ENCODE results near the gene DGKQ.

The DGKQ gene

DNA sequence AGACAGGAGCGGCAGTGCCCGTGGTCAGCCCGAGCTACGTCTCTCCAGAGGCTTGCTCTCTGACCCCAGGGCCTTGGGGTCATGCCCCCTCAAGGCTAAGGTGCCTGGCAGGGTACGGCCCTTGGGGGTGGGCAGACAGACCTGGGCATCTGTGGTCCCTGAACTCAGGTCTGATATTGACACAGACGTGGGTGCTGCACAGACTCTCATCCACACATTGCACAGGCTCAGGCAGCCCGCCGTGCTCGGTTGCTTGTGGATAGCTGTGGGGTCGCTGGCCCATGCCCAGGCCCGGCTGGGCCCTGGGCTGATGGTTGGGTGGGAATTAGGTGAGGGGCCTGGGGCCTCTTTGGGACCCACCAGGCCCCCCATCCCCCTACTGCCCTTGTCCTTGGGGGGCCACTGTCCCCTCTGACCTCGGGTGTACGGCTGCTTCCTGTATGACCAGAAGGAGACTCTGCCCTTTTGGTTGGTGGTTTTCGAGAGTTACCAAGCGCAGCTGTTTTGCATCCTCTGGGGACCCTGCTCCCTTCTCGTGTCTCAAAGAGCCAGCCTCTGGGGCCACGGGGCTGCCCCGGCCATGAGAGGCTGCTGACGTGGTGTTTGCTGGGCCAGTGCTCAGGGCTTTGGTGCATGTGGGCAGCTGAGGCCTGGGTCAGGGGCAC, 48.1 kb upstream of the DGKQ start:
- Histone ChIP-seq H3F3A (ENCODE audit: insufficient read depth, low read length) (no peaks in the 10 kb centered on the region), H3K4me1 (ENCODE audit: low read length) (no peaks in the 10 kb centered on the region), H3K36me3 (replicated peaks; ENCODE audit: insufficient read depth, low read length) (no peaks in the 10 kb centered on the region), H2AFZ (ENCODE audit: low read length) (no peak overlapping the region), H3K79me2 (ENCODE audit: low read length) (no peaks in the 10 kb centered on the region), H3K9me2 (replicated peaks; ENCODE audit: insufficient read depth, low read length) (no peaks in the 10 kb centered on the region), H4K20me1 (ENCODE audit: insufficient read depth, low read length) (no peaks in the 10 kb centered on the region), H3K9me3 (replicated peaks; ENCODE audit: insufficient read depth, low read length) (no peaks in the 10 kb centered on the region), H3K9ac (ENCODE audit: low read length) (no peak overlapping the region), H3K4me3 (ENCODE audit: low read length) (no peak overlapping the region), H3K4me2 (ENCODE audit: low read depth, low read length) (no peak overlapping the region), H3K27ac (ENCODE audit: low read length) (no peak overlapping the region), H3K27me3 (replicated peaks; ENCODE audit: insufficient read depth, low read length) (no peaks in the 10 kb centered on the region)
- no peak for DNase-seq
- TF ChIP-seq EZH2phosphoT487 (IDR thresholded peaks at IDR 0.05; ENCODE audit: low read length) (no peak), EZH2 (optimal IDR thresholded peaks at IDR 0.05; ENCODE audit: low read depth, low read length) (no peak)
- TF ChIP-seq, protein P1, sequence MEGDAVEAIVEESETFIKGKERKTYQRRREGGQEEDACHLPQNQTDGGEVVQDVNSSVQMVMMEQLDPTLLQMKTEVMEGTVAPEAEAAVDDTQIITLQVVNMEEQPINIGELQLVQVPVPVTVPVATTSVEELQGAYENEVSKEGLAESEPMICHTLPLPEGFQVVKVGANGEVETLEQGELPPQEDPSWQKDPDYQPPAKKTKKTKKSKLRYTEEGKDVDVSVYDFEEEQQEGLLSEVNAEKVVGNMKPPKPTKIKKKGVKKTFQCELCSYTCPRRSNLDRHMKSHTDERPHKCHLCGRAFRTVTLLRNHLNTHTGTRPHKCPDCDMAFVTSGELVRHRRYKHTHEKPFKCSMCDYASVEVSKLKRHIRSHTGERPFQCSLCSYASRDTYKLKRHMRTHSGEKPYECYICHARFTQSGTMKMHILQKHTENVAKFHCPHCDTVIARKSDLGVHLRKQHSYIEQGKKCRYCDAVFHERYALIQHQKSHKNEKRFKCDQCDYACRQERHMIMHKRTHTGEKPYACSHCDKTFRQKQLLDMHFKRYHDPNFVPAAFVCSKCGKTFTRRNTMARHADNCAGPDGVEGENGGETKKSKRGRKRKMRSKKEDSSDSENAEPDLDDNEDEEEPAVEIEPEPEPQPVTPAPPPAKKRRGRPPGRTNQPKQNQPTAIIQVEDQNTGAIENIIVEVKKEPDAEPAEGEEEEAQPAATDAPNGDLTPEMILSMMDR (IDR thresholded peaks at IDR 0.05; ENCODE audit: low read length) = no peak

DNA sequence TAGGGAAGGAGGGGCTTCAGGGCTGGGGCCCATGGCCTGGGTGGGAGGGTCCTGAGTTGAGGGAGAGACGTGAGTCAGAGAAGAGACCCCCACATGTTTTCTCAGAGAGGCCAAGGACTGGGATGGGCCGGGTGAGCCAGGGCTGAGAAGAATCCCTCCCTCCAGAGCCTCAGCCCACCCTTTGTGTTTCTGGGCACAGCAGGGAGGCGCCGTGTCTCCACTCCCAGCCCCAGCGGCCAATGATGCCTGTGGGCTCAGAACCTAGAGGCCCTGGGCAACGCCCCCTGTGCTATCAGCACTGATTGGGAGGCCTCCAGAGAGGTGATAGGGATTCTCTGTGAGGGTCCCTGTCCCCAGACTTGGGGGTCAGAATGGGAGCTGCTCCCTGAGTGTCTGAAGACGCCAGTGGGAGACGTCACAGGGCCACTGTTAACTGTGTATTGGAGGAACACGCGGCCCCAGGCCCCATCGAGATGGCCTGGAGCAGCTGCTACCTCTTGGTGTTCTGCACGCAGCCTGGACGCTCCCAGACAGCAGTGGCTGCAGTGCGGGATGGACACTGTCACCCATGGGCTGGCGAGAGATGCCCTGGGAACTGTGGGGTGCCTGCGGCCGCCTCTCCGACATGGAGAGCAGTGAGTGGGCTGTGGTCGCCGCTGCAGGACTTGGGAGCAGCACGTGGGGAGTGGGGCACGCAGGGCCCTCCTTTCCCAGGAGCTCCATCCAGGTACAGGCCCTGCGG, 46.5 kb upstream of the DGKQ start:
- TF ChIP-seq, protein P1 (IDR thresholded peaks at IDR 0.05; ENCODE audit: low read length) = no peak
- no peak for TF ChIP-seq EZH2phosphoT487 (IDR thresholded peaks at IDR 0.05; ENCODE audit: low read length)
- TF ChIP-seq EZH2 (optimal IDR thresholded peaks at IDR 0.05; ENCODE audit: low read depth, low read length) = no peak
- H3K27me3 ChIP-seq (replicated peaks; ENCODE audit: insufficient read depth, low read length) = no peaks in the 10 kb centered on the region
- H4K20me1 ChIP-seq (ENCODE audit: insufficient read depth, low read length) = no peaks in the 10 kb centered on the region
- no peaks in the 10 kb centered on the region for H3F3A ChIP-seq (ENCODE audit: insufficient read depth, low read length)
- H3K9me2 ChIP-seq (replicated peaks; ENCODE audit: insufficient read depth, low read length) = no peaks in the 10 kb centered on the region
- H3K4me2 ChIP-seq (ENCODE audit: low read depth, low read length) = no peak overlapping the region
- H3K4me1 ChIP-seq (ENCODE audit: low read length) = no peaks in the 10 kb centered on the region
- no peak overlapping the region for H3K9ac ChIP-seq (ENCODE audit: low read length)
- no peaks in the 10 kb centered on the region for H3K36me3 ChIP-seq (replicated peaks; ENCODE audit: insufficient read depth, low read length)
- DNase-seq = no peak
- no peaks in the 10 kb centered on the region for H3K79me2 ChIP-seq (ENCODE audit: low read length)
- H3K27ac ChIP-seq (ENCODE audit: low read length) = no peak overlapping the region
- no peak overlapping the region for H2AFZ ChIP-seq (ENCODE audit: low read length)
- no peak overlapping the region for H3K4me3 ChIP-seq (ENCODE audit: low read length)
- H3K9me3 ChIP-seq (replicated peaks; ENCODE audit: insufficient read depth, low read length) = no peaks in the 10 kb centered on the region

DNA sequence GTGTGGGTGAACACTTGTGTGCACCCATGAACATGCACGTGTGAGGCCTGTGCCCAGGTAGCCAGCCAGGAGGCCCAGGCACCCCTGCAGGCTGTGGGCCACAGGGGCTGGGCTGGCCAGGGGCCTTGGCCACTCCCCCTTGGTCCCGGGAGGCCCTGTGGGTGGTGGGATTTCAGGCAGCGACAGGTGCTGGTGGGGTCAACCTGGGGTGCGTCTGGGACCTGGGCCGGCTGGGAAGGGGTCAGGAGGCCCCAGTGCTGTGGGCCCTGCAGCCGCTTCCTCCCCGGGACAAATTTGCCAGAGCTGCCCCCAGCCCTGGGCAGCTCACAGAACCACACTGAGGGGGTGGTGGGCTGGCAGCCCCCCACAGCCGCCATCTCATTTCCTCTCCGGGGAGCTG, 46.0 kb upstream of the DGKQ start:
- no peaks in the 10 kb centered on the region for H3K36me3 ChIP-seq (replicated peaks; ENCODE audit: insufficient read depth, low read length)
- no peak overlapping the region for H3K4me2 ChIP-seq (ENCODE audit: low read depth, low read length)
- no peaks in the 10 kb centered on the region for H3K9me3 ChIP-seq (replicated peaks; ENCODE audit: insufficient read depth, low read length)
- no peaks in the 10 kb centered on the region for H3K9me2 ChIP-seq (replicated peaks; ENCODE audit: insufficient read depth, low read length)
- no peaks in the 10 kb centered on the region for H3F3A ChIP-seq (ENCODE audit: insufficient read depth, low read length)
- H2AFZ ChIP-seq (ENCODE audit: low read length) = no peak overlapping the region
- no peak overlapping the region for H3K27ac ChIP-seq (ENCODE audit: low read length)
- TF ChIP-seq EZH2phosphoT487 (IDR thresholded peaks at IDR 0.05; ENCODE audit: low read length) = no peak
- TF ChIP-seq, protein P1 (IDR thresholded peaks at IDR 0.05; ENCODE audit: low read length) = no peak
- TF ChIP-seq EZH2 (optimal IDR thresholded peaks at IDR 0.05; ENCODE audit: low read depth, low read length) = no peak
- H3K79me2 ChIP-seq (ENCODE audit: low read length) = no peaks in the 10 kb centered on the region
- no peaks in the 10 kb centered on the region for H3K4me1 ChIP-seq (ENCODE audit: low read length)
- no peaks in the 10 kb centered on the region for H3K27me3 ChIP-seq (replicated peaks; ENCODE audit: insufficient read depth, low read length)
- H3K4me3 ChIP-seq (ENCODE audit: low read length) = no peak overlapping the region
- no peaks in the 10 kb centered on the region for H4K20me1 ChIP-seq (ENCODE audit: insufficient read depth, low read length)
- DNase-seq = no peak
- H3K9ac ChIP-seq (ENCODE audit: low read length) = no peak overlapping the region
